ENCODE results near the gene UXT. TPM values are rescaled to one million over a fixed set of nuclear protein-coding genes. Genes with fewer than 3 reads are reported as not detected.

The UXT gene
- total and polyA plus RNA-seq, 2 of the 13 experiments (the other 11 are each of a cell fraction or from before 2014, with no cell fraction given) = 107 to 123 TPM

- TF ChIP-seq NR1H2 (CRISPR knock-in tag; IDR thresholded peaks at IDR 0.05; ENCODE audit: borderline replicate concordance, low read depth) = no peak
- no peak for TF ChIP-seq SIX1 (CRISPR knock-in tag; IDR thresholded peaks at IDR 0.05; ENCODE audit: borderline replicate concordance)
- TF ChIP-seq PLRG1 (conservative IDR thresholded peaks at IDR 0.05) = no peak
Observed at GRCh38 chrX:47623540-47624027, 35.4 kb downstream of the UXT start (continued).

GRCh38 chrX:47621851-47622250 lies 37.1 kb downstream of the UXT start:
- in situ Hi-C loops (cut with HindIII; ENCODE audit: extremely low pct_ligation_motif_present, low pct_unique_long_range_greater_than_20kb) = no loop called here
- ATAC-seq (no peak), FAIRE-seq (no peak), DNase-seq (ENCODE audit: low spot score) (no peak)
- no peak overlapping the region for H3K9ac ChIP-seq (ENCODE audit: insufficient read depth, low read depth, low read length)
- H3K27ac ChIP-seq (ENCODE audit: extremely low read length, insufficient read depth, low read length) = no peak overlapping the region
- H3K4me1 ChIP-seq (ENCODE audit: insufficient read depth, low read length) = no peaks in the 10 kb centered on the region
- no peaks in the 10 kb centered on the region for H4K20me1 ChIP-seq (ENCODE audit: insufficient read depth, low read length)
- intact Hi-C loops (cut with micrococcal nuclease; ENCODE audit: unreplicated experiment) = no loop called here
- no peak overlapping the region for H3K4me2 ChIP-seq (ENCODE audit: low read depth, low read length)
- ChIA-PET CTCF (ENCODE audit: low intra/inter-chr PET ratio, low total read pairs) (no interaction called here), POLR2A (no interaction called here)
- WGBS (ENCODE audit: low lambda C conversion rate) = 43% methylated on average over 6 of the region's 6 CpGs
- no peaks in the 10 kb centered on the region for H3K9me3 ChIP-seq (ENCODE audit: low read length)
- no TSS peak for BruUV-seq (replicated peaks)
- no peaks in the 10 kb centered on the region for H3K36me3 ChIP-seq (replicated peaks in 1 of 2; ENCODE audit: control insufficient read depth in 1 of 2, insufficient read depth in 2 of 2, low read length in 2 of 2)
- no peak overlapping the region for H2AFZ ChIP-seq (ENCODE audit: low read length)
- H3K27me3 ChIP-seq (ENCODE audit: control insufficient read depth in 1 of 2, insufficient read depth in 2 of 2, low read length in 2 of 2) = peaks cover 0 to 13% of the 10 kb centered on the region in 2 experiments; a peak in 1 of 5 replicates
- no peaks in the 10 kb centered on the region for H3K79me2 ChIP-seq (ENCODE audit: insufficient read depth, low read length)
- no peak overlapping the region for H3K4me3 ChIP-seq (replicated peaks in 1 of 3; ENCODE audit: insufficient read depth in 1 of 3, low read depth in 2 of 3, low read length in 3 of 3)
- TF ChIP-seq MLXIP (CRISPR knock-in tag; IDR thresholded peaks at IDR 0.05; ENCODE audit: borderline replicate concordance) (no peak), ZNF446 (CRISPR knock-in tag; IDR thresholded peaks at IDR 0.05) (no peak), ZNF225 (CRISPR knock-in tag; IDR thresholded peaks at IDR 0.05) (no peak), ISL2 (CRISPR knock-in tag; IDR thresholded peaks at IDR 0.05) (no peak), AKAP8 (CRISPR knock-in tag; IDR thresholded peaks at IDR 0.05) (no peak), U2AF1 (optimal IDR thresholded peaks at IDR 0.05; ENCODE audit: low read depth, low read length) (no peak), FOXP4 (CRISPR knock-in tag; IDR thresholded peaks at IDR 0.05) (no peak), HOXD1 (CRISPR knock-in tag; IDR thresholded peaks at IDR 0.05) (no peak), IRF1 (CRISPR knock-in tag; IDR thresholded peaks at IDR 0.05; ENCODE audit: low read depth) (no peak), MAZ (IDR thresholded peaks at IDR 0.05; ENCODE audit: borderline replicate concordance, low read depth, low read length) (no peak), MAZ (CRISPR knock-in tag; IDR thresholded peaks at IDR 0.05; ENCODE audit: low read depth) (no peak), NR2F1 (CRISPR knock-in tag; IDR thresholded peaks at IDR 0.05) (no peak), FOXO1 (CRISPR knock-in tag; IDR thresholded peaks at IDR 0.05) (no peak), ZNF75D (CRISPR knock-in tag; IDR thresholded peaks at IDR 0.05; ENCODE audit: borderline replicate concordance) (no peak), ZNF256 (CRISPR knock-in tag; conservative IDR thresholded peaks at IDR 0.05) (no peak)
- TF ChIP-seq, protein P1, sequence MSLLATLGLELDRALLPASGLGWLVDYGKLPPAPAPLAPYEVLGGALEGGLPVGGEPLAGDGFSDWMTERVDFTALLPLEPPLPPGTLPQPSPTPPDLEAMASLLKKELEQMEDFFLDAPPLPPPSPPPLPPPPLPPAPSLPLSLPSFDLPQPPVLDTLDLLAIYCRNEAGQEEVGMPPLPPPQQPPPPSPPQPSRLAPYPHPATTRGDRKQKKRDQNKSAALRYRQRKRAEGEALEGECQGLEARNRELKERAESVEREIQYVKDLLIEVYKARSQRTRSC (CRISPR knock-in tag; IDR thresholded peaks at IDR 0.05; ENCODE audit: low read depth) = no peak
